Omental fat pad (tissue), 4 donors: Measurements from ENCODE around the gene WDR18. TPM values are rescaled to one million over a fixed set of nuclear protein-coding genes. Genes with fewer than 3 reads are reported as not detected.

Source experiments
- ATAC-seq: fragments of 150-250 bp; one replicate; pipeline ENCODE4 v1.9.1; 2016; ENCODE audit warnings: mild to moderate bottlenecking, moderate library complexity; ENCODE audit not compliant: low FRiP score
- DNase-seq: peaks from one replicate; pipeline ENCODE4 v3.0.0-alpha.2; 2019; ENCODE audit warnings: low spot score
- total RNA-seq, 4 donors: library from RNA; depleted of rRNA; stranded (reverse); fragments of >200 nt; gene quantifications; one replicate each; pipeline ENCODE4 v1.1.0, GENCODE V29; 2016
- TF ChIP-seq, protein P1 (sequence below), 3 donors: fragments of 450-650 bp; IDR thresholded peaks; one replicate each; pipeline ENCODE4 v1.5.1; 2016 to 2017; ENCODE audit warnings: antibody characterized with exemption in 3 of 3, mild to moderate bottlenecking in 3 of 3, moderate library complexity in 2 of 3

The WDR18 gene
- total RNA-seq, 4 donors from 2014 or later, result 22.8 to 69.4 (median 37.5) TPM

DNA sequence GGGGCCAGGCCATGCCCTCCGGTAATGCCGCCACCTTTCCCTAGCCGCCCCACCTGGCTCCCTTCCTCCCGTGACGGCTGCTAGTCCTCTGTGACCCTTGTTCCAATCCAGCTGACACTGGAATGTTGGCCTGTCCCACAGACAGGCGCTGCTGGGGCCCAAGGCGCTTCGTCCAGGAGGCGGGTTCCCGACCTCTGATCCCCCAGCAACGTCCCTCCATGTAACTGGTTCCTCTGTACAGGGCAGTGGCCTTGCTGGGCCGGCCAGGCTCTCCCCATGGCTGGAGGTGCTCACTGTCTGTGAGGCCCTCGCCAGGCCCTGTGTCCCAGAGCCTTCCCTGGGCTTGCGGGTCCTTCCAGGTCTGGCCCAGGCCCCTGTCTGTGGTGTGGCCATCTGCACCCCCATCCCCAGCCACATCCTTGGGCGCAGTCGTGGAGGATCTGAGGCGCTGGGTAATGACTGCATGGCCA is 9.3 kb downstream of the WDR18 start:
- TF ChIP-seq, protein P1, sequence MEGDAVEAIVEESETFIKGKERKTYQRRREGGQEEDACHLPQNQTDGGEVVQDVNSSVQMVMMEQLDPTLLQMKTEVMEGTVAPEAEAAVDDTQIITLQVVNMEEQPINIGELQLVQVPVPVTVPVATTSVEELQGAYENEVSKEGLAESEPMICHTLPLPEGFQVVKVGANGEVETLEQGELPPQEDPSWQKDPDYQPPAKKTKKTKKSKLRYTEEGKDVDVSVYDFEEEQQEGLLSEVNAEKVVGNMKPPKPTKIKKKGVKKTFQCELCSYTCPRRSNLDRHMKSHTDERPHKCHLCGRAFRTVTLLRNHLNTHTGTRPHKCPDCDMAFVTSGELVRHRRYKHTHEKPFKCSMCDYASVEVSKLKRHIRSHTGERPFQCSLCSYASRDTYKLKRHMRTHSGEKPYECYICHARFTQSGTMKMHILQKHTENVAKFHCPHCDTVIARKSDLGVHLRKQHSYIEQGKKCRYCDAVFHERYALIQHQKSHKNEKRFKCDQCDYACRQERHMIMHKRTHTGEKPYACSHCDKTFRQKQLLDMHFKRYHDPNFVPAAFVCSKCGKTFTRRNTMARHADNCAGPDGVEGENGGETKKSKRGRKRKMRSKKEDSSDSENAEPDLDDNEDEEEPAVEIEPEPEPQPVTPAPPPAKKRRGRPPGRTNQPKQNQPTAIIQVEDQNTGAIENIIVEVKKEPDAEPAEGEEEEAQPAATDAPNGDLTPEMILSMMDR (IDR thresholded peaks at IDR 0.05), result no peak
- ATAC-seq (no peak), DNase-seq (no peak)

DNA sequence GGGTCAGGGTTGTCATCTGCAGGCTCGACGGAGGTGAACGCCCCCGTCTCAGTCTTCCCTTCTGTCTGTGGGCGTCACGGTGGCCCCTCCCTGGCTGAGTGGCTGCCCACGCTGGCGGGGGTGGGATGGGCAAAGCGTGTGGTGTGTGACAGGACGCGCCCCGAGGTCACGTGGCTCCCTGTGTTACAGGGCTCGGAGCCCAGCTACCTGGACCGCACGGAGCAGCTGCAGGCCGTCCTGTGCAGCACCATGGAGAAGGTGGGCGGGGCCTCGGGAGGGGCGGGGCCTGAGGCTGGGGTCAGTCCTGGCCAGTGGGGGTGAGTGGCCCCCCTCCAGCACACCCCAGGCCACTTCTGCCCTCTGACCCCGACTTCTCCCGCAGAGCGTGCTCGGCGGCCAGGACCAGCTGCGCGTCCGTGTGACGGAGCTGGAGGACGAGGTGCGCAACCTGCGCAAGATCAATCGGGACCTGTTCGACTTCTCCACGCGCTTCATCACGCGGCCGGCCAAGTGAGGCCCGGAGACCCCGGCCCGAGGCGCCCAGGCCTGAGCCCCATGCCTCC is 9.8 kb downstream of the WDR18 start:
- no peak for DNase-seq
- no peak for ATAC-seq
- TF ChIP-seq, protein P1 (IDR thresholded peaks at IDR 0.05), result no peak

DNA sequence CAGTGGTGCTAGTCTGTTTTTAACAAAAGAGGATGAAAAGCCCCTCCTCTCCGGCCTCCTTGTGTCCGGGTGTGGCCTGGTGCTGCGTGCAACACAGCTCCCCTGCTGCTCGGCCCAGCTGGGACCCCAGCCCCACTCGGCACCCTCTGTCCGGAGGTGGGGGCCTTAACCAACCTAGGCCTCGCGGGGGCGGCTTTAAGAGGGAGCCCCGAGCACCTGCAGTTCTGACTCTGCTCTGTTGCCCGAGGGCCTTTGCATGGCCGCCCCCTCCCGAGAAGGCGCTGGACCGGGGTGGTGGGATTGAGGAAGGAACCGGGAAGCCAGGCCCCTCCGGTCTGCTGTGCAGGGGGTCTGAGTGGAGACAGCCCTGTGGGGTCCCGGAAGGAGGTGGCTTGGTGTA is 10.4 kb downstream of the WDR18 start:
- no peak for DNase-seq
- TF ChIP-seq, protein P1 (IDR thresholded peaks at IDR 0.05), result no peak
- ATAC-seq, result no peak

DNA sequence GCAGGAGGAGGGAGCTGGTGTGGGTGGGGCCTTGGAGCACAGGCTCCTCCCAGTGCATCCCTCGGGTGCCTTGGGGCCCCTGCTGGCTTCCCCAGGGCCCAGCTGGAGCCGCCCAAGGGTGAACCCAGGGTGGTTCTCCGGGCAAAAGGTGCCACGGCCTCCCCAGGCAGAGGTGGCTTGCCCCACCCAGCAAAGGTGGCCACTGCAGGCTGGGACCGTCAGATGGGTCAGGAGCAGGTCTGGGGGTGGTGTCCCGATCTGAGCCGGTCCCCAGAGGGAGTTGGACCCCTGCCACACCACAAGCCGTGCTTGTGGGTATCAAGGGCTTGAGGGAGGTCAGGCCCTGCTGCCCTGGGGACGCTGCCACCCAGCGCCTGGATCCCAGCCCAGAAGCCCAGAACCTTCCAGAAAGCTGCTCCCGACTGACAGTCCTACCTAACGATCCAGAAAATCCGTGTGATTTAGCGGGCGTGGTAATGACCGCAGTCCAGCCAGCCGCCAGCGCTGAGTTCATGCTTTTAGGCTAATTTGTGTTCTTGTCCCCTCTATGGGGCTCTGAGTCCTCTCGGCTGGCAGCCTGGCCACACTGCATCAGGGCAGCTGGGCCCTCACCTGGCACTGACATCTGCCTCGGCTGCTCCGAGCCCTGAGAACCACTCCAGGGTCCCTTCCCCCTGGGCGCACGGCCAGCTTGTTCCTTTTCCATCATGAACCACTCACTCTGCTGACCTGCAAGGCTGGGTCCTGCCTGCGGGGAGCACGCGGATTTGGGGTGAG is 11.1 kb downstream of the WDR18 start:
- ATAC-seq (no peak), DNase-seq (no peak)
- TF ChIP-seq, protein P1 (IDR thresholded peaks at IDR 0.05), result no peak

DNA sequence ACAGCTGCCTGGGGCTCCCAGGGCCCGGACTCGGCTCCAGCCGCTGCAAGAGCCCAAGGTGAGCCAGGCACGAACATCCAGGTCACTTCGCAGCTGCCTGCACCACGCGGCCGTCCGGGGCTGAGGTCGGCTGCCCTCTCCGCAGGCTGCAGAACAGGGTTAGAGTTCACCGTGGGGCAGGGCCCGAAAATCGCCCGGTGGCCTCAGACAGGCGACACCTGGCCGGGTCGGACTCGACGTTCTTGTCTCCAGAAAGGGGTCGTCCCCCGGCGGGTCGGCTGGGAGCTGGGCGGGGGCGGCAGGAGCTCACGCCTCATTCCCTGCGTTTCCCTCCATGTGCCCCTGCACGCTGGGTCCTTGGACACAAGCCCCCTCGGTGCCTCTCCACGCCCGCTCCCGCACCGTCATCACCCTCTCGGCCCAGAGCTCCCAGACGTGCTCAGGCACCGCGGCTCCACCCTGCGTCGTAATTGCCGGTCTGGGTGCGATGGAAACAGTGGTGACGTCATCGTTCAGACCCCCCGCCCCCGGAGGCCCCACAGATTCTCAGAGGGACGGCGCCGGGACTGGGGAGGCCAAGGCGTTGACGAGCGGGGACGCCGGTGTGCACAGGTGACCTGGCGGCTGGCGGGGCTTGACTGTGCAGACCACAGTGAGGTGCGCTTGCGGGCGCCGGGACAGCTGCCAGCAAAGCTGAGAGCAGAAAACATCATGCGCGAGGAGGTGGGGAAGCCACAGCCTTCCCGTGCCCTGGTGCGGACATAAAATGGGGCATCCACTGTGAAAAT is 12.1 kb downstream of the WDR18 start:
- DNase-seq (no peak), ATAC-seq (no peak)
- TF ChIP-seq, protein P1 (IDR thresholded peaks at IDR 0.05), result no peak

DNA sequence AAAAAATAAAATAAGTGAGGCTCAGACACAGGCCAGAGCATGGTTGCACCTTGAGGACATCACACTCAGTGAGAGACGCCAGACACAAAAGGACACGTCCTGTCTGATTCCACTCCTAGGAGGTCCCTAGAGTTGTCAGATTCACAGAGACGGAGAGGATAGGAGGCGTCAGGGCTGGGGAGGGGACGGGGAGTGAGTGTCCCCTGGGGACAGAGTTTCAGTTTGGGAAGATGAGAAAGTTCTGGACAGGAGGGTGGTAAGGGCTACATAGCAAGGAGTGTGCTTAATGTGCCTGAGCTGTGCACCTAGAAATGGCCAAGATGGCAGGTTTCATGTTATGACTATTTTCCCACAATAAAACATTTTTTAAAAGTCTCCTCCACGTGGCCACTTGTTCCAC is 13.9 kb downstream of the WDR18 start:
- no peak for DNase-seq
- TF ChIP-seq, protein P1 (IDR thresholded peaks at IDR 0.05), result no peak
- ATAC-seq, result no peak
